ENCODE data around the gene SOHLH1.

SOHLH1 gene

DNA sequence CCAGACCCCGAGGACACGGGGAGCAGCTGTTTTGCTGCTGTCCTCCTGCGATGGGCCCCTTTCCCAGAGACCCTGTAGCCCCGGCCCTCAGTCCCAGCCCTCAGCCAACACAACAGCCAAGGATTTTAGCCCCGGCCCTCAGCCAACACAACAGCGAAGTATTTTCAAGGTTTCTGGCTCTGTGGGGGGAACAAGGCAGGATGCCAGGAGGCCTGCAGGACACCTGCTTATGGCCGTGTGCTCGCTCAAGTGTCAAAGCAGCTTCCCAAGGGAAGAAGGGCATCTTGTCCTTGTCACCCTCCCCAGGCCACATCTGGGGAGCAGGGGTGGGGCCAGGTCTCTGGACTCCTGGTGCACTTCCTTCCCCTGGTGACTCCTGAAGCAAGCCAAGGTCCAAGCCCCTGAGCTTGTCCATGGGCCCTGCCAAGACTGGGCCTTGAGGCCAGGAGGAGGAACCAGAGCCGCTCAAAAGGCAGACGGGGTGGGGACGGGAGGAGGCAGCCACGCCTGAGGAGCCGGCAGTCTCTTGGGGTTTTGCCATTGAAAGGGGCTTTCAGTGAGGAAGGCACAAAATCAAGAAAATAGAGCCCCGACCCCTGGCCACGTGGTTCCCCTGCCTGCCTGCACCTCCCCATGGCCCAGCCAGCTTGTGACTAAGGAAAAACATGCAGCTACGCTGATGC is 13.5 kb upstream of the SOHLH1 start:
- no peaks in the 10 kb centered on the region for H3K9me3 ChIP-seq (ENCODE audit: control insufficient read depth, low read length)
- H3K9ac ChIP-seq (ENCODE audit: low read length), result no peak overlapping the region
- H3K4me1 ChIP-seq (ENCODE audit: control insufficient read depth, insufficient read depth, low read length), result no peaks in the 10 kb centered on the region
- peaks cover 58% of the 10 kb centered on the region for H3K27me3 ChIP-seq (replicated peaks; ENCODE audit: control insufficient read depth, insufficient read depth, low read length)
- H3K36me3 ChIP-seq (ENCODE audit: control insufficient read depth, insufficient read depth, low read length, severe bottlenecking), result no peaks in the 10 kb centered on the region
- DNase-seq (ENCODE audit: low read depth), result no peak
- H3K4me3 ChIP-seq (ENCODE audit: low read length), result no peak overlapping the region

DNA sequence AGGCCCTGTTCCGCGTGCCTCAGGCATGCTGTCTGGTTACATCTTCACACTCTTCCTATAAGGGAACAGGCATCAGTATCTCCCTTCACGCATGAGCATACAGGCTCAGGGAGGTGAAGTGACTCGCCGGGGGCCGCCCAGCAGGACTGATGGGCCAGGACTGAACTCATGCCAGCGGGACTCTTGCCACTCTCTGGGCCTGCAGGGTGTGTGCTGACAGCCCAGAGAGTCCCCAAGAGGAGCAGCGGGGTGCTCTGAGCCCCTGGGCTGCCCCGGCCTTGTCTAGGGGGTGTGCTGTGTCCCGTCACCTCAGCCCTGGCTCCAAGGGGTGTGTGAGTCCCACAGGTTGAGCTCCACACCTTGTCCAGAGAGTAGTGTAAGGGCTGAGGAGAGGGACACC is 12.6 kb upstream of the SOHLH1 start:
- Histone ChIP-seq H3K27me3 (replicated peaks; ENCODE audit: control insufficient read depth, insufficient read depth, low read length) (peaks cover 58% of the 10 kb centered on the region), H3K4me3 (ENCODE audit: low read length) (no peak overlapping the region), H3K9ac (ENCODE audit: low read length) (no peak overlapping the region), H3K4me1 (ENCODE audit: control insufficient read depth, insufficient read depth, low read length) (no peaks in the 10 kb centered on the region), H3K9me3 (ENCODE audit: control insufficient read depth, low read length) (no peaks in the 10 kb centered on the region), H3K36me3 (ENCODE audit: control insufficient read depth, insufficient read depth, low read length, severe bottlenecking) (no peaks in the 10 kb centered on the region)
- DNase-seq (ENCODE audit: low read depth), result no peak

DNA sequence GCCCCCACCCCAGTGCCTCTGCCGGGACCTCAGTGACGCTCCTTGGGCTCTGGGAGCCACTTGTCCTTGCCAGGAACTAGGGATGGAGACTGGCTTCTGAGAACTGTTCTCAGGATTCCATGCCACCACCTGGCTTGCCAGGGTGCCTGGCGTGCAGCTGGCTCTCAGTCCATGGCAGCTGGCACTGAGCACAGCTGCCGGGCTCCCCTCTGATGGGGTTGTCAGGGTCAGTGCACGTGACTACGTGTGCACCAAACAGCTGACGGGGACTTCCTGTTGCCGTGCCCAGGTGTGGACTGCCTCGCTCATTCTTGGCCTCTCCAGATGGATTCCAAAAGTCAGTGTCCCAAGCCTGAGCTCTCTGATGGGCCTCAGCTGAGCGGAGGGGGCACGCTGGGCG is 12.1 kb upstream of the SOHLH1 start:
- Histone ChIP-seq H3K9ac (ENCODE audit: low read length) (no peak overlapping the region), H3K4me1 (ENCODE audit: control insufficient read depth, insufficient read depth, low read length) (no peaks in the 10 kb centered on the region), H3K36me3 (ENCODE audit: control insufficient read depth, insufficient read depth, low read length, severe bottlenecking) (no peaks in the 10 kb centered on the region), H3K27me3 (replicated peaks; ENCODE audit: control insufficient read depth, insufficient read depth, low read length) (peaks cover 59% of the 10 kb centered on the region), H3K4me3 (ENCODE audit: low read length) (no peak overlapping the region), H3K9me3 (ENCODE audit: control insufficient read depth, low read length) (no peaks in the 10 kb centered on the region)
- DNase-seq (ENCODE audit: low read depth), result no peak

DNA sequence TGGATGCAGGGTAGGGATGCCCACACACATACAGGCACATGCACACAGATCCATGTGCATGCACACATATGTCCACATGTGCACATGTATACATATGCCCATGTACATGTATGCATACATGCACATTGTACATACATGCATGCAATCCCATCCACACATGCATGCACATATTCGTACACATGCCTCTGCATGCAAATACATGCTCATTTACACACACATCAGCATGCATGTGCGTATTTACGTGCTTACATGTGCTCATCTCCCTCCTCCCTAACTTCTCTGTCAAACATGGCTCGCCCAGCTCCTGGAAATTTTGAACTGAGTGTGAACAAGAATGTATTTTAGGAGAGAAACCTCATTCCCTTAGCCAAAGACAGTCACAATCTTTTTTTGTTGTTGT is 8.9 kb upstream of the SOHLH1 start:
- Histone ChIP-seq H3K9ac (ENCODE audit: low read length) (no peak overlapping the region), H3K27me3 (replicated peaks; ENCODE audit: control insufficient read depth, insufficient read depth, low read length) (peaks cover 63% of the 10 kb centered on the region), H3K4me3 (ENCODE audit: low read length) (no peak overlapping the region), H3K9me3 (ENCODE audit: control insufficient read depth, low read length) (no peaks in the 10 kb centered on the region), H3K36me3 (ENCODE audit: control insufficient read depth, insufficient read depth, low read length, severe bottlenecking) (no peaks in the 10 kb centered on the region), H3K4me1 (ENCODE audit: control insufficient read depth, insufficient read depth, low read length) (no peaks in the 10 kb centered on the region)
- no peak for DNase-seq (ENCODE audit: low read depth)

GRCh38 chr9:135707252-135708138 is 8.2 kb upstream of the SOHLH1 start:
- Histone ChIP-seq H3K36me3 (ENCODE audit: control insufficient read depth, insufficient read depth, low read length, severe bottlenecking) (no peaks in the 10 kb centered on the region), H3K4me3 (ENCODE audit: low read length) (no peak overlapping the region), H3K9ac (ENCODE audit: low read length) (no peak overlapping the region), H3K27me3 (replicated peaks; ENCODE audit: control insufficient read depth, insufficient read depth, low read length) (peaks cover 62% of the 10 kb centered on the region), H3K9me3 (ENCODE audit: control insufficient read depth, low read length) (no peaks in the 10 kb centered on the region), H3K4me1 (ENCODE audit: control insufficient read depth, insufficient read depth, low read length) (no peaks in the 10 kb centered on the region)
- DNase-seq (ENCODE audit: low read depth), result no peak

DNA sequence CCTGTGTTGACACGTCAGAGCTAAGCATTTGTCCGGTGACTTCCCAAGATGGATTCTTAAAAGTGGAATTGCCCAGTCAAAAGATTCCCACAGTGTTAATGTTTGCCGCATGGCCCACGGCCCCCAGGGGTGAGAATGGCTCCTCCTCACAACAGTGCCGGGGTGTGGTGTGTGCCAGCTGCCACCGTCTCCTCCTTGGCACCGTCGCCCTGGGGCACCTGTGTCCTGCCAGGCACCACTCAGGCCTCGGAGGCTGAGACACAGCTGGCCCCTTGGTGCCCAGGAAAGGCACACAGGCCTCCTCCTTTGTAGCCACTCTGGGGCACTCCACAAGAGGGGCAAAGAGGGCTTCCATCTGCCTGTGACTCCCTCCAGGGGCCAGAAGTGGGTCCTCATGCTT is 7.0 kb upstream of the SOHLH1 start:
- Histone ChIP-seq H3K9me3 (ENCODE audit: control insufficient read depth, low read length) (no peaks in the 10 kb centered on the region), H3K36me3 (ENCODE audit: control insufficient read depth, insufficient read depth, low read length, severe bottlenecking) (no peaks in the 10 kb centered on the region), H3K4me3 (ENCODE audit: low read length) (no peak overlapping the region), H3K9ac (ENCODE audit: low read length) (no peak overlapping the region), H3K4me1 (ENCODE audit: control insufficient read depth, insufficient read depth, low read length) (no peaks in the 10 kb centered on the region), H3K27me3 (replicated peaks; ENCODE audit: control insufficient read depth, insufficient read depth, low read length) (peaks cover 52% of the 10 kb centered on the region)
- no peak for DNase-seq (ENCODE audit: low read depth)

- Histone ChIP-seq H3K4me1 (ENCODE audit: control insufficient read depth, insufficient read depth, low read length) (no peaks in the 10 kb centered on the region), H3K27me3 (replicated peaks; ENCODE audit: control insufficient read depth, insufficient read depth, low read length) (peaks cover 49% of the 10 kb centered on the region), H3K9me3 (ENCODE audit: control insufficient read depth, low read length) (no peaks in the 10 kb centered on the region), H3K36me3 (ENCODE audit: control insufficient read depth, insufficient read depth, low read length, severe bottlenecking) (no peaks in the 10 kb centered on the region), H3K4me3 (ENCODE audit: low read length) (no peak overlapping the region), H3K9ac (ENCODE audit: low read length) (no peak overlapping the region)
- no peak for DNase-seq (ENCODE audit: low read depth)
Measured at GRCh38 chr9:135705376-135705775, 6.1 kb upstream of the SOHLH1 start.

- Histone ChIP-seq H3K4me1 (ENCODE audit: control insufficient read depth, insufficient read depth, low read length) (no peaks in the 10 kb centered on the region), H3K9me3 (ENCODE audit: control insufficient read depth, low read length) (no peaks in the 10 kb centered on the region), H3K4me3 (ENCODE audit: low read length) (no peak overlapping the region), H3K9ac (ENCODE audit: low read length) (no peak overlapping the region), H3K36me3 (ENCODE audit: control insufficient read depth, insufficient read depth, low read length, severe bottlenecking) (no peaks in the 10 kb centered on the region), H3K27me3 (replicated peaks; ENCODE audit: control insufficient read depth, insufficient read depth, low read length) (peaks cover 48% of the 10 kb centered on the region)
- DNase-seq (ENCODE audit: low read depth), result no peak
Measured at GRCh38 chr9:135704483-135704882, 5.2 kb upstream of the SOHLH1 start.

DNA sequence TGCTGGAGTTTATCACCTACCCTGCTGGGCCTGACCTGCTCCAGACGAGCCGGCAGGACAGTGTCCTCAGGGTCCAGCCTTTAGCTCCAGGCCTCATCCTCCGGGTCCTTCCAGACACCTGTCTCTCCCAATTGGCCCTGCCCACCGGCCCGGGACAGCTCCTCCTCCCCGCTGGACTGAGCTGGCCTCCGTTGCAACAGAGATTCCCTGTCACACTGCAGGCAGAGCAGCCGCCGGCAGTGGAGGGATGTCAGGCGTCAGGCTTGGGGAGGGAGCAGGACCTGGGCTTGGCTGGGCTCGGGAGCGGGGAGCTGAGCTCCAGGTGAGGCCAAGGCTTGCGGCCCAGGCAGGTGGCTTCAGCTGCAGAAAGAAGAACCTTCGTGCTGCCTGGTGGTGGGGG is 4.4 kb upstream of the SOHLH1 start:
- no peaks in the 10 kb centered on the region for H3K4me1 ChIP-seq (ENCODE audit: control insufficient read depth, insufficient read depth, low read length)
- H3K9ac ChIP-seq (ENCODE audit: low read length), result no peak overlapping the region
- no peak overlapping the region for H3K4me3 ChIP-seq (ENCODE audit: low read length)
- no peaks in the 10 kb centered on the region for H3K9me3 ChIP-seq (ENCODE audit: control insufficient read depth, low read length)
- H3K36me3 ChIP-seq (ENCODE audit: control insufficient read depth, insufficient read depth, low read length, severe bottlenecking), result no peaks in the 10 kb centered on the region
- peaks cover 48% of the 10 kb centered on the region for H3K27me3 ChIP-seq (replicated peaks; ENCODE audit: control insufficient read depth, insufficient read depth, low read length)
- no peak for DNase-seq (ENCODE audit: low read depth)

- Histone ChIP-seq H3K36me3 (ENCODE audit: control insufficient read depth, insufficient read depth, low read length, severe bottlenecking) (no peaks in the 10 kb centered on the region), H3K4me3 (ENCODE audit: low read length) (no peak within 1 kb of the TSS), H3K9me3 (ENCODE audit: control insufficient read depth, low read length) (no peaks in the 10 kb centered on the region), H3K4me1 (ENCODE audit: control insufficient read depth, insufficient read depth, low read length) (no peaks in the 10 kb centered on the region), H3K27me3 (replicated peaks; ENCODE audit: control insufficient read depth, insufficient read depth, low read length) (peaks cover 39% of the 10 kb centered on the region), H3K9ac (ENCODE audit: low read length) (no peak within 1 kb of the TSS)
- peak; percentile 72 for DNase-seq (ENCODE audit: low read depth)
Measured at GRCh38 chr9:135701959-135702721, 2.9 kb upstream of the SOHLH1 start, which contains the start of gene KCNT1. Gene KCNT1, plus strand, starts transcription at chr9:135702185. Its CDS starts 74 bp downstream, at chr9:135702259.
